Bronchial epithelial cell (primary cell): ENCODE data around the gene CD300LB. TPM values are rescaled to one million over a fixed set of nuclear protein-coding genes. Genes with fewer than 3 reads are reported as not detected.

Experiments used
- DNase-seq: peaks from one replicate; pipeline ENCODE4 v3.0.0-alpha.2; 2010; ENCODE audit warnings: low read depth
- FAIRE-seq: peaks from 2 replicates; lab custom pipeline; 2011; peaks lifted over from hg19 to GRCh38; lab: Jason Lieb, UNC
- H3K27me3 ChIP-seq: 2 replicates; pipeline ENCODE4 v1.5.1; 2011; ENCODE audit warnings: low read length; ENCODE audit not compliant: control insufficient read depth, insufficient read depth
- H3K36me3 ChIP-seq: 2 replicates; pipeline ENCODE4 v1.5.1; 2011; ENCODE audit warnings: low read length; ENCODE audit not compliant: control insufficient read depth, insufficient read depth
- H3K4me3 ChIP-seq: 2 replicates; pipeline ENCODE4 v1.5.1; 2011; ENCODE audit warnings: mild to moderate bottlenecking, low read depth, low read length, control low read depth
- total RNA-seq: library from RNA; depleted of rRNA; stranded (reverse); fragments of >200 nt; gene quantifications from 2 replicates; pipeline ENCODE4 v1.2.1, GENCODE V29; 2014
- TF ChIP-seq, protein P1 (sequence below): IDR thresholded peaks from 2 replicates; pipeline ENCODE4 v1.5.1; 2011; ENCODE audit warnings: mild to moderate bottlenecking, moderate library complexity, low read length, control low read depth, inconsistent platforms; ENCODE audit not compliant: insufficient read depth, severe bottlenecking

The CD300LB gene
- total RNA-seq, 1 donor from 2014 or later, result not detected

DNA sequence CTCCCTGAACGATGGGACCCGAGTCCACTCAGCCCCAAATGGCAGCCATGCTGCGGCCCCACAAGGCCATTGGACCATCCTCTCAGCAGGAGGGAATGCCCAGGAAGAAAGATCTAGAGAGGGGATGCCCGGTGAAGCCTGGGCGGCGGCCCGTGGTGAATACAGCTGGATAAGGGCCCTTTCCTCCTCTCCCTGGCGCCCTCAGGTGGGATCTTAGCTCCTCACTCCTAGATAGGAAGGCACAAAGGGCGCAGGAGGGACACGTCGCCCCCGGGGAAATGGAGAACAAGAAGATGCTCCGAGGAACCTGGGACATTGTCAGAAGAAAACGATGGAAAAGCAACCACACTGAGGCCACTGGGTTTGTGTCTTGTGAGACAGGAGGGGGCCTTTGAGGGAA is 12.1 kb upstream of the CD300LB start:
- Histone ChIP-seq H3K4me3 (no peak overlapping the region), H3K27me3 (no peaks in the 10 kb centered on the region), H3K36me3 (no peaks in the 10 kb centered on the region)
- TF ChIP-seq, protein P1, sequence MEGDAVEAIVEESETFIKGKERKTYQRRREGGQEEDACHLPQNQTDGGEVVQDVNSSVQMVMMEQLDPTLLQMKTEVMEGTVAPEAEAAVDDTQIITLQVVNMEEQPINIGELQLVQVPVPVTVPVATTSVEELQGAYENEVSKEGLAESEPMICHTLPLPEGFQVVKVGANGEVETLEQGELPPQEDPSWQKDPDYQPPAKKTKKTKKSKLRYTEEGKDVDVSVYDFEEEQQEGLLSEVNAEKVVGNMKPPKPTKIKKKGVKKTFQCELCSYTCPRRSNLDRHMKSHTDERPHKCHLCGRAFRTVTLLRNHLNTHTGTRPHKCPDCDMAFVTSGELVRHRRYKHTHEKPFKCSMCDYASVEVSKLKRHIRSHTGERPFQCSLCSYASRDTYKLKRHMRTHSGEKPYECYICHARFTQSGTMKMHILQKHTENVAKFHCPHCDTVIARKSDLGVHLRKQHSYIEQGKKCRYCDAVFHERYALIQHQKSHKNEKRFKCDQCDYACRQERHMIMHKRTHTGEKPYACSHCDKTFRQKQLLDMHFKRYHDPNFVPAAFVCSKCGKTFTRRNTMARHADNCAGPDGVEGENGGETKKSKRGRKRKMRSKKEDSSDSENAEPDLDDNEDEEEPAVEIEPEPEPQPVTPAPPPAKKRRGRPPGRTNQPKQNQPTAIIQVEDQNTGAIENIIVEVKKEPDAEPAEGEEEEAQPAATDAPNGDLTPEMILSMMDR, result no peak
- DNase-seq (no peak), FAIRE-seq (no peak)

DNA sequence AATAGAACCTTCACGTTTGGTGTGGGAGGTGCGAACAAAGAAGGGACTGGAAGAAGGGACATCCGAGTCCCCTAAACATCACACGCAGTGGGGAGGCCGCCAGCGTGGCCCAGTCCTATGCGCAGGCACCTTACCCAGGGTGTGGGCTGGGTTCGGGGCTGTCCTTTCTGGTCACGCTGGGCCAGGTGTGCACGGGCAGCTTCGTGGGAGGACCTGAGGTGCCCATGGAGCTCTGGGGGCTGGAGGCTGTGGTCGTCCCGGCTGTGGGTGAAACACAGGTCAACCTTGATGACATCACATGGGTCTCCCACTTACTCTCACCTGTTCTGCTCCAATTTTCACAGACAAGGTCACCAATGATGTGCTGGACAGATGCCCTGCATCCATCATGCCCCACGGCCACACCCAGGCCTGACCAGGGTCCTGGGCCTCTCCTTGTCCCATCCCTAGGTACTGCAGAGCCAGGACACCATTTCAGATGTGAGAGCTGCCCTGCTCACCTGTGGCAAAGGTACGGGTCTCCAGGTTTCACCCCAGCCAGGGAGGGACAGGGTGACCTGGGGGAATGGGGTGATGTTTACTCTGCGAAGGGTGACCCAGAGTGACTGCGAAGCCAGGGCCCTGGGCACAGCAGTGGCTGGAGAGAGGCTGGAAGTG is 11.6 kb upstream of the CD300LB start:
- Histone ChIP-seq H3K4me3 (no peak overlapping the region), H3K27me3 (no peaks in the 10 kb centered on the region), H3K36me3 (no peaks in the 10 kb centered on the region)
- no peak for DNase-seq
- TF ChIP-seq, protein P1, result no peak
- no peak for FAIRE-seq

DNA sequence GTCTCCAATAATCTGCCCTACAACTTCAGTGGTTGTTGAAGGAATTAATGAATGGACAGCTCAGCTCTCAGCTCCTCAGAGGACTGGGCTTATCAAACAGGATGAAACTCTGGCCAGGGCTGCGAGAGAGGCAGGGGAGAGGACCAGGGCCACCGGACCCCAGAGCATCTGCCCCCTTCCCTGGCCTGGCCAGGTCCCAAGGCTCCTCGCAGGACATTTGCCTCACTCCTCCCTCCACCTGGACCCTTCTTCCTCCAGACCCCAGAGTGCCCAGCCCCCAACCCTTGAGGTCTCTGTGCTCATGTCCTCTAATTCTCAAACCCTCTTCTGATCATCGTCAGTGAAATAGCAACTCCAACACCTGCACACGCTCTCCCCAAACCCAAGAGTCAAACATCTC is 10.9 kb upstream of the CD300LB start:
- Histone ChIP-seq H3K36me3 (no peaks in the 10 kb centered on the region), H3K4me3 (no peak overlapping the region), H3K27me3 (no peaks in the 10 kb centered on the region)
- DNase-seq (no peak), FAIRE-seq (peak; percentile 84)
- TF ChIP-seq, protein P1, result no peak

DNA sequence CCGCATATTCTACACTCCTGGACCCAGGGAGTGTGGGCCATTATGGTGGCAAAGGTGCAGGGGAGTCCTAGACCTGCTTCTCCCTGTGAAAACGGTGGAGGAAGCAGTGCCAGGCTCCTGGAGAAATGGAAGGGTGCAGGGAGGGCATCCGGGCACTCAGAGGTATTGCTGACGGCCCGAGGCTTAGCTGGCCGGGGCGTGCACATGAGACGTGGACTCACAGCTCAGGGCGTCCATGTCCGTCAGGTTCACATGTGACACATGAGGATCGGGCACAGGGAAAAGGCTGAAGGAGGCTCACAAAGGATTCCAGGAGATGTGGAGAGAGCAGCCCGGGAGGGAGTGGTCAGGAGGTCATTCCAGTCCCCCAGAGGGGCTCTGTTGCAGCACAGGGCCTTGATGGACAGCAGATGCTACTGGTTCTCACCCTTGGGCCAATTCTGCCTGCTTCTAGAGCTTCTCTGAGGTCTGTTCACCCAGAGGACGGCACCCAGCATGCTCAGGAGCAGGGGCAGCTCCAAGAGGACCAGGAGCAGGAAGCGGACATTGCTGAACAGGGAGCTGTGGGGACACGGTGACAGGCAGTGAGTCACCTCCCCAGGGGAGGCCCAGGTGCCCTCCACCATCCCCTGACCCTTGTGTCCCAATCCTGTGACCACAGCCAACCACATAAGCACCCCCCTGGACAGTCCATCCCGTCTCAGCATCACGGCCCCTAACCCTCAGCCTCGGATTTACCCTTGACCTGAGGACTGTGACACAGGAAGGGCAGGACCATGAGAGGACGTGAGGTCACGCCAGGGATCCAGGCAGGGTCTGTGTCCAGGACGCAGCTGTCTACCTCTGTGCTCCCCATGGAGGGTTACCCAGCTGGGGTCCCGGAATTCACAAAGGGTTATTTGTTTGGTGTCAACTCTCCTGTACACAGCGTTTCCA is 10.2 kb upstream of the CD300LB start:
- Histone ChIP-seq H3K27me3 (no peaks in the 10 kb centered on the region), H3K4me3 (no peak overlapping the region), H3K36me3 (no peaks in the 10 kb centered on the region)
- peak; percentile 36 for FAIRE-seq
- DNase-seq, result no peak
- TF ChIP-seq, protein P1, result no peak

DNA sequence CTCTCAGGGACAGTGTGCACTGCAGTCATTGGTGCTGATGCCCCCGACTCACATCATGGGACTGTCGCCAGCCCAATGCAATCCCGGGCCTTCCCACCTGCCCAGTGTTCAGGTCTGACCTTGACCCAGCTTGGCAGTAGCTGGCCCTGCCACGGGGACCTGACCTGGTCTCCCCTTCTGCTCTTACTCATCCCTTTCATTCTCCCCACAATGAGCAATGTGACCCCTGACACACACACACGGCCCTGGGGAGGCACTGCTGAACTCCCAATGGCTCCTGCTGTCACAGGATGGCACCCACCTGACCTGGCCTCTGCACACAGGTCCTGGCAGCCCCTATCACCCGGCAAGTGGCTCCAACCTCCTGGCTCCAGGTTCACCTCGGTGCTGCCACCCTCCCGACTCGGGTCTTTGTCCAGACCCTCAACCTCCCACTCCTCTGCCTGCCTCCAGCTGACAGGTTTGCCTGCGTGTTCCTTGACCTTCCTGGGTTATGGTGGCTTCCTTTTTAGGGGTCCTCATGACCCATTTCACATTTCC is 8.1 kb upstream of the CD300LB start:
- no peak for FAIRE-seq
- Histone ChIP-seq H3K27me3 (no peaks in the 10 kb centered on the region), H3K36me3 (no peaks in the 10 kb centered on the region), H3K4me3 (no peak overlapping the region)
- TF ChIP-seq, protein P1, result no peak
- no peak for DNase-seq
